IMR-90 (cell line): ENCODE results near the gene ITGB5. TPM values are rescaled to one million over a fixed set of nuclear protein-coding genes. Genes with fewer than 3 reads are reported as not detected.

Experiments
- ATAC-seq: fragments of 200-7000 bp; cut with Tn5 transposase; 2 replicates; pipeline ENCODE4 v1.9.1; 2020; ENCODE audit warnings: low read depth, mild to moderate bottlenecking, moderate library complexity
- BruUV-seq: library from RNA; stranded (reverse); fragments of 400-500 nt; replicated peaks from 2 replicates; lab custom pipeline; 2021; lab: Mats Ljungman, UMichigan
- CTCF ChIA-PET: fragments of 300-600 bp; formaldehyde crosslinking; extraction: SDS; loops from one replicate; lab custom pipeline; 2021; ENCODE audit warnings: antibody characterized with exemption; lab: Yijun Ruan, JAX
- POLR2A ChIA-PET: fragments of 300-600 bp; sonication (Branson Sonifier 250); formaldehyde crosslinking; loops from one replicate; lab custom pipeline; 2022; ENCODE audit warnings: antibody characterized with exemption; ENCODE audit not compliant: unreplicated experiment; lab: Charles Lee
- DNase-seq: peaks from one replicate; pipeline ENCODE4 v3.0.0; 2013
- H2AFZ ChIP-seq: replicated peaks from 2 replicates; pipeline ENCODE3; 2013; ENCODE audit warnings: low read length, mild to moderate bottlenecking; ENCODE audit not compliant: poor library complexity
- H2AK5ac ChIP-seq: 2 replicates; pipeline ENCODE4 v1.6.1; 2013; ENCODE audit warnings: low read depth, low read length, inconsistent platforms
- H2AK9ac ChIP-seq: replicated peaks from 2 replicates; pipeline ENCODE3; 2013; ENCODE audit warnings: mild to moderate bottlenecking, low read depth, low read length, moderate library complexity; ENCODE audit not compliant: poor library complexity
- H2BK120ac ChIP-seq: 2 replicates; pipeline ENCODE4 v1.6.1; 2013; ENCODE audit warnings: low read depth, low read length, inconsistent platforms
- H2BK15ac ChIP-seq: 3 replicates; pipeline ENCODE4 v1.6.1; 2013; ENCODE audit warnings: low read depth, low read length, inconsistent platforms
- H2BK20ac ChIP-seq: 2 replicates; pipeline ENCODE4 v1.6.1; 2013; ENCODE audit warnings: low read depth, mild to moderate bottlenecking, inconsistent platforms, low read length, moderate library complexity
- H2BK5ac ChIP-seq: 2 replicates; pipeline ENCODE4 v1.6.1; 2013; ENCODE audit warnings: mild to moderate bottlenecking, low read depth, low read length, inconsistent platforms; ENCODE audit not compliant: poor library complexity, severe bottlenecking
- H3K14ac ChIP-seq: replicated peaks from 2 replicates; pipeline ENCODE4 v1.6.1; 2013; ENCODE audit warnings: low read depth, low read length, inconsistent platforms
- H3K18ac ChIP-seq: 2 replicates; pipeline ENCODE4 v1.6.1; 2013; ENCODE audit warnings: low read depth, low read length, control low read depth
- H3K23ac ChIP-seq: 2 replicates; pipeline ENCODE4 v1.6.1; 2013; ENCODE audit warnings: low read depth, low read length, inconsistent platforms
- H3K27ac ChIP-seq: 2 replicates; pipeline ENCODE4 v1.5.1; 2013; ENCODE audit warnings: mild to moderate bottlenecking, control low read depth, low read length; ENCODE audit not compliant: insufficient read depth
- H3K27me3 ChIP-seq: 2 replicates; pipeline ENCODE4 v1.6.1; 2013; ENCODE audit warnings: low read length; ENCODE audit not compliant: control insufficient read depth, insufficient read depth
- H3K36me3 ChIP-seq: 2 replicates; pipeline ENCODE4 v1.6.1; 2013; ENCODE audit warnings: low read length, mixed read lengths; ENCODE audit not compliant: control insufficient read depth, insufficient read depth
- H3K4ac ChIP-seq: 2 replicates; pipeline ENCODE4 v1.6.1; 2013; ENCODE audit warnings: low read depth, low read length, inconsistent platforms
- H3K4me1 ChIP-seq: 2 replicates; pipeline ENCODE4 v1.6.1; 2013; ENCODE audit warnings: low read length, mixed read lengths; ENCODE audit not compliant: control insufficient read depth, insufficient read depth
- H3K4me2 ChIP-seq: 2 replicates; pipeline ENCODE4 v1.6.1; 2013; ENCODE audit warnings: low read depth, mild to moderate bottlenecking, control low read depth, low read length, moderate library complexity
- H3K4me3 ChIP-seq: 2 replicates; pipeline ENCODE4 v1.5.1; 2013; ENCODE audit warnings: low read depth, mild to moderate bottlenecking, control low read depth, low read length, moderate library complexity; ENCODE audit not compliant: insufficient read depth
- H3K56ac ChIP-seq: 2 replicates; pipeline ENCODE4 v1.6.1; 2013; ENCODE audit warnings: low read length, inconsistent platforms; ENCODE audit not compliant: insufficient read depth; ENCODE audit errors: extremely low read depth
- H3K79me1 ChIP-seq, 2 experiments: 2 replicates each; pipeline ENCODE4 v1.6.1; 2013; ENCODE audit warnings: low read length in 2 of 2, inconsistent platforms in 1 of 2, low read depth in 1 of 2
- H3K9ac ChIP-seq: 2 replicates; pipeline ENCODE4 v1.6.1; 2013; ENCODE audit warnings: low read depth, low read length, control low read depth
- H3K9me1 ChIP-seq: 2 replicates; pipeline ENCODE4 v1.6.1; 2013; ENCODE audit warnings: low read length, inconsistent platforms; ENCODE audit not compliant: insufficient read depth
- H3K9me3 ChIP-seq: 2 replicates; pipeline ENCODE4 v1.6.1; 2013; ENCODE audit warnings: low read length; ENCODE audit not compliant: control insufficient read depth, insufficient read depth
- H4K20me1 ChIP-seq: 2 replicates; pipeline ENCODE4 v1.6.1; 2013; ENCODE audit warnings: low read length, inconsistent platforms; ENCODE audit not compliant: insufficient read depth
- H4K5ac ChIP-seq: 2 replicates; pipeline ENCODE4 v1.6.1; 2013; ENCODE audit warnings: mild to moderate bottlenecking, low read depth, low read length, control low read depth
- H4K8ac ChIP-seq, 2 experiments: 2 replicates each; pipeline ENCODE4 v1.6.1; 2013; ENCODE audit warnings: low read depth in 2 of 2, low read length in 2 of 2, control low read depth in 1 of 2, inconsistent platforms in 1 of 2
- H4K91ac ChIP-seq: 2 replicates; pipeline ENCODE4 v1.6.1; 2013; ENCODE audit warnings: low read depth, low read length, inconsistent platforms; ENCODE audit not compliant: insufficient read depth
- BHLHE40 ChIP-seq: fragments of 150-350 bp; IDR thresholded peaks from 2 replicates; pipeline ENCODE4 v1.6.1; 2016; ENCODE audit warnings: mild to moderate bottlenecking, low read depth, low read length
- CEBPB ChIP-seq: IDR thresholded peaks from 2 replicates; pipeline ENCODE4 v1.6.1; 2012; ENCODE audit warnings: low read depth, low read length, improper control_type of control experiment
- CHD1 ChIP-seq: IDR thresholded peaks from 2 replicates; pipeline ENCODE4 v1.6.1; 2012; ENCODE audit warnings: low read depth, low read length, improper control_type of control experiment
- CTCF ChIP-seq: conservative IDR thresholded peaks from 2 replicates; pipeline ENCODE4 v1.5.1; 2012; ENCODE audit warnings: mild to moderate bottlenecking, low read depth, low read length, improper control_type of control experiment
- ELK1 ChIP-seq: fragments of 150-350 bp; IDR thresholded peaks from 2 replicates; pipeline ENCODE4 v1.6.1; 2016; ENCODE audit warnings: low read depth, mild to moderate bottlenecking, low read length, moderate library complexity, borderline replicate concordance
- FOS ChIP-seq: fragments of 150-350 bp; IDR thresholded peaks from 2 replicates; pipeline ENCODE4 v1.6.1; 2016; ENCODE audit warnings: low read depth, low read length
- MAFK ChIP-seq: IDR thresholded peaks from 2 replicates; pipeline ENCODE4 v1.6.1; 2012; ENCODE audit warnings: low read depth, low read length, improper control_type of control experiment
- MAZ ChIP-seq: IDR thresholded peaks from 2 replicates; pipeline ENCODE4 v1.6.1; 2012; ENCODE audit warnings: low read depth, mild to moderate bottlenecking, low read length, improper control_type of control experiment, moderate library complexity, borderline replicate concordance
- MXI1 ChIP-seq: IDR thresholded peaks from 2 replicates; pipeline ENCODE4 v1.6.1; 2012; ENCODE audit warnings: low read depth, mild to moderate bottlenecking, low read length, moderate library complexity, borderline replicate concordance
- NFE2L2 ChIP-seq: fragments of 150-350 bp; IDR thresholded peaks from 2 replicates; pipeline ENCODE4 v1.6.1; 2016; ENCODE audit warnings: low read depth, mild to moderate bottlenecking, low read length
- POLR2A ChIP-seq: IDR thresholded peaks from 2 replicates; pipeline ENCODE4 v1.6.1; 2012; ENCODE audit warnings: mild to moderate bottlenecking, low read depth, low read length
- RAD21 ChIP-seq: IDR thresholded peaks from 2 replicates; pipeline ENCODE4 v1.6.1; 2012; ENCODE audit warnings: low read length, improper control_type of control experiment
- RCOR1 ChIP-seq: IDR thresholded peaks from 2 replicates; pipeline ENCODE4 v1.6.1; 2012; ENCODE audit warnings: mild to moderate bottlenecking, low read length, improper control_type of control experiment; ENCODE audit not compliant: insufficient replicate concordance
- RFX5 ChIP-seq: IDR thresholded peaks from 2 replicates; pipeline ENCODE4 v1.8.0; 2012; ENCODE audit warnings: low read depth, mild to moderate bottlenecking, low read length, moderate library complexity
- SMC3 ChIP-seq: fragments of 150-350 bp; IDR thresholded peaks from 2 replicates; pipeline ENCODE4 v1.6.1; 2016; ENCODE audit warnings: low read depth, mild to moderate bottlenecking, antibody characterized with exemption, low read length, moderate library complexity
- USF2 ChIP-seq: fragments of 150-350 bp; IDR thresholded peaks from 2 replicates; pipeline ENCODE4 v1.6.1; 2017; ENCODE audit warnings: mild to moderate bottlenecking, antibody characterized with exemption, low read length, low read depth
- WGBS, 2 experiments: methylation state at CpG; one replicate each; pipeline versions ENCODE4 v1.1.5 to v1.1.7; 2013; ENCODE audit warnings: missing lambda C conversion rate in 2 of 2; ENCODE audit not compliant: insufficient read length in 1 of 2; ENCODE audit errors: extremely low coverage in 2 of 2; 5-methylcytosine and 5-hydroxymethylcytosine counted together
- dilution Hi-C: fragments of 300-500 bp; cut with HindIII; formaldehyde crosslinking; loops from one replicate; pipeline ENCODE4 v1.14.3; 2018; ENCODE audit warnings: low sequenced_read_pairs; ENCODE audit not compliant: unreplicated experiment
- in situ Hi-C: fragments of 300-500 bp; cut with MboI; formaldehyde crosslinking; loops from 3 replicates; pipeline ENCODE4 v1.14.3; 2019; ENCODE audit warnings: low sequenced_read_pairs, inconsistent platforms, mixed read lengths
- intact Hi-C: fragments of 100-400 bp; cut with micrococcal nuclease; formaldehyde crosslinking; loops from 2 replicates; pipeline ENCODE4 v1.10.0; 2022
- polyA plus RNA-seq, 3 experiments: library from polyadenylated mRNA; depleted of rRNA; stranded (reverse); fragments of >200 nt; gene quantifications; 2 replicates each; pipeline ENCODE4 v1.2.3, GENCODE V29; 2012; ENCODE audit warnings: low replicate concordance in 1 of 3
- total RNA-seq: library from RNA; depleted of rRNA; stranded (reverse); fragments of >200 nt; gene quantifications from 2 replicates; pipeline ENCODE4 v1.2.3, GENCODE V29; 2012

ITGB5 gene
- total and polyA plus RNA-seq, 2 of the 4 experiments (the other 2 are of a cell fraction) = 85.0 to 101 TPM

- H2BK120ac ChIP-seq = peak overlapping the region; percentile 91
- peak overlapping the region; percentile 93 for H3K18ac ChIP-seq
- no TSS peak for BruUV-seq
- peaks cover 14% of the 10 kb centered on the region for H3K36me3 ChIP-seq
- H3K23ac ChIP-seq = peak overlapping the region; percentile 98; the same call in 1 of the 2 replicates
- no peaks in the 10 kb centered on the region for H3K27me3 ChIP-seq
- peak overlapping the region; percentile 98 for H3K14ac ChIP-seq
- TF ChIP-seq CTCF (no peak), USF2 (no peak), RFX5 (no peak), POLR2A (no peak), MAFK (no peak), NFE2L2 (no peak), ELK1 (no peak), RAD21 (no peak), MAZ (no peak), BHLHE40 (no peak), SMC3 (no peak), RCOR1 (no peak), FOS (no peak), CHD1 (no peak), CEBPB (no peak), MXI1 (no peak)
- peaks cover 22 to 77% of the 10 kb centered on the region in 2 experiments; a peak in 3 of 4 replicates for H3K79me1 ChIP-seq
- H3K4me1 ChIP-seq = peaks cover 32% of the 10 kb centered on the region
- peak overlapping the region; percentile 90 for H2BK20ac ChIP-seq
- peaks cover 16% of the 10 kb centered on the region; the same call in 1 of the 2 replicates for H4K20me1 ChIP-seq
- H4K91ac ChIP-seq = peak overlapping the region; percentile 97
- 80% methylated on average over 1 of the region's 4 CpGs; no CpG with 5 or more reads in 1 of the 2 experiments for WGBS, 2 experiments
- intact Hi-C loops (loop anchor here (2.0 to 5.0 kb wide), 2 partner anchors 27 to 56 kb away; partner anchors contain the start of gene ITGB5), dilution Hi-C loops (no loop called here), in situ Hi-C loops (no loop called here)
- H3K9me1 ChIP-seq = peaks cover 33% of the 10 kb centered on the region
- DNase-seq (no peak), ATAC-seq (no peak)
- no peak overlapping the region for H3K4me3 ChIP-seq
- no peak overlapping the region for H3K4me2 ChIP-seq
- H2BK15ac ChIP-seq = peak overlapping the region; percentile 91
- H3K9me3 ChIP-seq = no peaks in the 10 kb centered on the region
- peak overlapping the region; percentile 100 for H2AK5ac ChIP-seq
- no peak overlapping the region for H3K27ac ChIP-seq
- no peak overlapping the region for H2AFZ ChIP-seq
- H3K9ac ChIP-seq = no peak overlapping the region
- POLR2A ChIA-PET = no interaction called here
- CTCF ChIA-PET = no interaction called here
- H4K8ac ChIP-seq = peak overlapping the region; percentile 75 to 76; a peak in 2 of 4 replicates
- no peak overlapping the region for H3K56ac ChIP-seq
- peak overlapping the region; percentile 96 for H3K4ac ChIP-seq
- H2AK9ac ChIP-seq = no peak overlapping the region
- peak overlapping the region; percentile 90 for H2BK5ac ChIP-seq
- H4K5ac ChIP-seq = peak overlapping the region; percentile 78; the same call in 1 of the 2 replicates
Observed at GRCh38 chr3:124831628-124832199, 55.5 kb downstream of the ITGB5 start.
